Transverse colon (tissue), 4 donors: ENCODE data around the gene SLC22A15. TPM values are rescaled to one million over a fixed set of nuclear protein-coding genes. Genes with fewer than 3 reads are reported as not detected.

Experiments used
- DNase-seq: peaks from one replicate; pipeline ENCODE4 v3.0.0-alpha.2; 2019
- H3K27ac ChIP-seq, 4 donors: fragments of 200-600 bp; sonication (generic); 2 replicates each; pipeline ENCODE4 v1.5.1; 2016 to 2018; ENCODE audit warnings: inconsistent platforms in 4 of 4
- H3K27me3 ChIP-seq: fragments of 200-600 bp; sonication (generic); 2 replicates; pipeline ENCODE4 v1.5.1; 2017; ENCODE audit warnings: inconsistent platforms
- H3K36me3 ChIP-seq, 4 donors: fragments of 200-600 bp; sonication (generic); 2 replicates each; pipeline ENCODE4 v1.5.1; 2017 to 2019; ENCODE audit warnings: inconsistent platforms in 4 of 4
- H3K4me1 ChIP-seq, 4 donors: fragments of 200-600 bp; sonication (generic); 2 replicates each; pipeline ENCODE4 v1.5.1; 2017 to 2020; ENCODE audit warnings: inconsistent platforms in 4 of 4
- H3K4me3 ChIP-seq, 4 donors: fragments of 200-600 bp; sonication (generic); 1 replicate in 1 of 4; 2 replicates in 3 of 4; pipeline versions ENCODE4 v1.5.1 to v1.6.1; 2017 to 2019; ENCODE audit warnings: inconsistent platforms in 4 of 4
- H3K9me3 ChIP-seq, 2 donors: fragments of 200-600 bp; sonication (generic); 2 replicates each; pipeline ENCODE4 v1.5.1; 2017 to 2019; ENCODE audit warnings: inconsistent platforms in 2 of 2
- CTCF ChIP-seq, 5 experiments: fragments of 200-600 bp in 3 of 5; fragments of 450-650 bp in 2 of 5; sonication (generic) in 3 of 5; IDR thresholded peaks; 1 replicate in 2 of 5; 2 replicates in 3 of 5; pipeline ENCODE4 v1.5.1; 2016 to 2017; ENCODE audit warnings: antibody characterized with exemption in 5 of 5, inconsistent platforms in 3 of 5, mild to moderate bottlenecking in 2 of 5, moderate library complexity in 1 of 5
- EP300 ChIP-seq: sonication (generic); formaldehyde crosslinking; IDR thresholded peaks from one replicate; pipeline ENCODE4 v1.6.1; 2017; ENCODE audit warnings: antibody characterized with exemption, low read depth
- POLR2A ChIP-seq: fragments of 450-650 bp; IDR thresholded peaks from one replicate; pipeline ENCODE4 v1.6.1; 2016; ENCODE audit warnings: antibody characterized with exemption, mild to moderate bottlenecking, moderate library complexity
- POLR2AphosphoS5 ChIP-seq, 3 donors: sonication (generic); formaldehyde crosslinking; IDR thresholded peaks; one replicate each; pipeline ENCODE4 v1.6.1; 2016; ENCODE audit warnings: antibody characterized with exemption in 3 of 3
- WGBS, 2 donors: methylation state at CpG; one replicate each; pipeline ENCODE4 v1.1.5; 2018; ENCODE audit warnings: low coverage in 1 of 2; 5-methylcytosine and 5-hydroxymethylcytosine counted together
- in situ Hi-C, 4 donors: fragments of 200-750 bp; cut with MboI; loops; one replicate each; pipeline versions ENCODE4 v1.15.0 to v1.15.1; 2017; ENCODE audit warnings: low sequenced_read_pairs in 3 of 4, low pct_ligation_motif_present in 1 of 4, low pct_unique_long_range_greater_than_20kb in 1 of 4
- intact Hi-C: fragments of 100-400 bp; cut with DNase I; formaldehyde crosslinking; loops from one replicate; pipeline ENCODE4 v1.15.1; 2023; ENCODE audit warnings: low total_unique reads
- total RNA-seq, 4 donors: library from RNA; depleted of rRNA; stranded (reverse); fragments of >200 nt; gene quantifications; one replicate each; pipeline ENCODE4 v1.1.0, GENCODE V29; 2016

Gene SLC22A15
- total RNA-seq, 4 donors from 2014 or later = 1.9 to 5.6 (median 3.4) TPM

GRCh38 chr1:115939455-115939854, 36.9 kb upstream of the SLC22A15 start:
- H3K9me3 ChIP-seq = no peaks in the 10 kb centered on the region
- 79% methylated on average over 6 of the region's 6 CpGs; no CpG with 5 or more reads in 1 of the 2 donors for WGBS, 2 donors
- H3K27me3 ChIP-seq = no peaks in the 10 kb centered on the region
- in situ Hi-C loops (no loop called here), intact Hi-C loops (no loop called here)
- no peak overlapping the region for H3K4me3 ChIP-seq
- H3K36me3 ChIP-seq = no peaks in the 10 kb centered on the region
- TF ChIP-seq POLR2AphosphoS5 (IDR thresholded peaks at IDR 0.05) (no peak), POLR2A (no peak), EP300 (no peak), CTCF (IDR thresholded peaks at IDR 0.05) (no peak)
- no peak overlapping the region for H3K27ac ChIP-seq
- no peak for DNase-seq
- H3K4me1 ChIP-seq = no peaks in the 10 kb centered on the region

GRCh38 chr1:115946116-115946515, 30.2 kb upstream of the SLC22A15 start:
- H3K27me3 ChIP-seq = peaks cover 6% of the 10 kb centered on the region
- H3K36me3 ChIP-seq = no peaks in the 10 kb centered on the region
- no peaks in the 10 kb centered on the region for H3K9me3 ChIP-seq
- H3K4me3 ChIP-seq = no peak overlapping the region
- H3K4me1 ChIP-seq = no peaks in the 10 kb centered on the region
- in situ Hi-C loops = no loop called here
- TF ChIP-seq CTCF (IDR thresholded peaks at IDR 0.05) (no peak), EP300 (no peak), POLR2A (no peak), POLR2AphosphoS5 (IDR thresholded peaks at IDR 0.05) (no peak)
- DNase-seq = no peak
- no peak overlapping the region for H3K27ac ChIP-seq
- 48 to 65% methylated on average over 2 to 3 of the region's 3 CpGs for WGBS, 2 donors
- intact Hi-C loops = no loop called here

GRCh38 chr1:115949156-115949555, 27.2 kb upstream of the SLC22A15 start:
- intact Hi-C loops (no loop called here), in situ Hi-C loops (no loop called here)
- TF ChIP-seq CTCF (IDR thresholded peaks at IDR 0.05) = no peak
- no peak for TF ChIP-seq POLR2AphosphoS5 (IDR thresholded peaks at IDR 0.05)
- no peak for TF ChIP-seq EP300
- no peak for TF ChIP-seq POLR2A
- Histone ChIP-seq H3K36me3 (no peaks in the 10 kb centered on the region), H3K9me3 (no peaks in the 10 kb centered on the region), H3K27ac (no peak overlapping the region), H3K4me1 (no peaks in the 10 kb centered on the region), H3K27me3 (peaks cover 6% of the 10 kb centered on the region), H3K4me3 (no peak overlapping the region)
- 72 to 80% methylated on average over 2 of the region's 2 CpGs for WGBS, 2 donors
- no peak for DNase-seq

GRCh38 chr1:115951560-115951959, 24.8 kb upstream of the SLC22A15 start:
- Histone ChIP-seq H3K27ac (no peak overlapping the region), H3K9me3 (no peaks in the 10 kb centered on the region), H3K27me3 (peaks cover 6% of the 10 kb centered on the region), H3K4me3 (no peak overlapping the region), H3K36me3 (no peaks in the 10 kb centered on the region), H3K4me1 (no peaks in the 10 kb centered on the region)
- in situ Hi-C loops = no loop called here
- intact Hi-C loops = no loop called here
- no peak for TF ChIP-seq EP300
- TF ChIP-seq POLR2A = no peak
- no peak for TF ChIP-seq POLR2AphosphoS5 (IDR thresholded peaks at IDR 0.05)
- no peak for TF ChIP-seq CTCF (IDR thresholded peaks at IDR 0.05)
- DNase-seq = no peak
